GM18868 (cell line): ENCODE results near the gene UBP1.
"Not testable (repeated sequence)": the region's sequence is repeated elsewhere in the genome, so short reads cannot be mapped to it uniquely, and the experiment has no call there.

Experiments
- ATAC-seq: cut with Tn5 transposase; IDR thresholded peaks from one replicate; pipeline ENCODE4 v1.9.1; 2021; ENCODE audit warnings: mild to moderate bottlenecking, moderate library complexity; ENCODE audit not compliant: unreplicated experiment

The UBP1 gene

GRCh38 chr3:33338936-33339465, 101.2 kb downstream of the UBP1 start:
- not testable (repeated sequence) for ATAC-seq
